NCI-H1048 (cell line): Measurements from ENCODE around the gene BIRC6.
"Not testable (repeated sequence)": the region's sequence is repeated elsewhere in the genome, so short reads cannot be mapped to it uniquely, and the experiment has no call there.

Experiments used
- DNase-seq: peaks from one replicate; lab custom pipeline; 2025; lab: John Stamatoyannopoulos, UW

The BIRC6 gene

GRCh38 chr2:32504877-32505478, 148.2 kb downstream of the BIRC6 start:
- no peak for DNase-seq

- no peak for DNase-seq
Measured at GRCh38 chr2:32506446-32506845, 149.6 kb downstream of the BIRC6 start.

DNA sequence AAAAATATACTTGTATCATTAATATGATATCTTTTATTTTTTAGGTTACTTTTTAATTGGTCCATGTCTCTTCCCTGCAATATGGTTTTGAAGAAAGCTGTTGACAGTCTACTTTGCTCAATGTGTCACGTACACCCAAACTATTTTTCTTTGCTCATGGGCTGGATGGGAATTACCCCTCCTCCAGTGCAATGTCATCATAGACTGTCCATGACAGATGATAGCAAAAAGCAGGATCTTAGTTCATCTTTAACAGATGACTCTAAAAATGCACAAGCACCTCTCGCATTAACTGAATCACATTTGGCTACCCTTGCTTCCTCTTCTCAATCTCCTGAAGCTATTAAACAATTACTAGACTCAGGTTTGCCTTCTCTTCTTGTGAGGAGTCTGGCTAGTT, 158.1 kb downstream of the BIRC6 start:
- DNase-seq, result no peak

- DNase-seq, result no peak
Measured at GRCh38 chr2:32516567-32516966, 159.7 kb downstream of the BIRC6 start.

DNA sequence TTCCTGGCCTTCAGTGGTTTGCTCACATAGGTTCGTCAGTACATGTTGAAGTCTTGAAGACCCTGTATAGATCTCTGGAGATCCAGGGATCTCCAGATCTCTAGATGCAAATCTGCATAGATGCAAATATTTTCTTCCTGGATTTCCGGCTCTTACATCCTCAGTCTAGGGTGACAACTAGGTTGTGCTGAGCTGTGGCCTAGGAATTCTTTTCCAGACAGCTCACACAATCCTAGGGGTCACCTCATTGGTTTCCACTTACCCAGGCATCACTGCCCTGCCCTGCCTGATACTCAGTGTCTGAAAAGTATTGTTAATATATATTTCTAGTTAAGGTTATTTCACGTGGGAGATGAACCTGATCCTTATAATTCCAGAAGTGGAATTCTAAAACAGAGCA, 165.9 kb downstream of the BIRC6 start:
- no peak for DNase-seq

DNA sequence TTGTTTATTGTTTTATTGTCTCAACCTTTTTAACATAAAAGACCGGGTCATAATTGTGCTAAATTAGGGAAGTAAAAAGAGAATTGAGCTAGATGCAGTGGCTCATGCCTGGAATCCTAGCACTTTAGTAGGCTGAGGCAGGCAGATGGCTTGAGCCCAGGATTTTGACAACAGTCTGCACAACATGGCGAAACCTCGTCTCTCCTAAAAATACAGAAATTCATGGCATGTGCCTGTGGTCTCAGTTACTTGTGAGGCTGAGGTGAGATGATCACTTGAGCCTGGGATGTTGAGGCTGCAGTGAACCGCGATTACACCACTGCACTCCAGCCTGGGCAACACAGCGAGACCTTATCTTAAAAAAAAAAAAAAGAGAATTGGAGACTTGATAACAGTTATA, 166.9 kb downstream of the BIRC6 start:
- no peak for DNase-seq

DNA sequence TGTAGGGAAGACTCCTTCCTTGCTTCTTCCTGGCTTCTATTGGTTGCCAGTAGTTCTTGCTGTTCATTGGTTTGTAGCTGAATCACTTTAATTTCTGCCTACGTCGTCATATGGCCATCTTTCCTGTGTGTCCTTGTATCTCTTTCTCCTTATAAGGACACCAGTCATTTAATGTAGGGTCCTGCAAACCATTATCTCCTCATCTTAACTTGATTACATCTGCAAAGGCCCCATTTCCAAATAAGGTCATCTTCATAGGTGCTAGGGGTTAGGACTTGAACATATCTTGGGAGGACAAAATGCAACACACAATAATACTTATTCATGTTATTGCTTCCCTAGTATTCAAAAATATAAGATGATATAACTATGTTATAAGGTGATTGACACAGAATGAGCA, 175.5 kb downstream of the BIRC6 start:
- no peak for DNase-seq

GRCh38 chr2:32532961-32533360, 176.1 kb downstream of the BIRC6 start:
- no peak for DNase-seq

DNA sequence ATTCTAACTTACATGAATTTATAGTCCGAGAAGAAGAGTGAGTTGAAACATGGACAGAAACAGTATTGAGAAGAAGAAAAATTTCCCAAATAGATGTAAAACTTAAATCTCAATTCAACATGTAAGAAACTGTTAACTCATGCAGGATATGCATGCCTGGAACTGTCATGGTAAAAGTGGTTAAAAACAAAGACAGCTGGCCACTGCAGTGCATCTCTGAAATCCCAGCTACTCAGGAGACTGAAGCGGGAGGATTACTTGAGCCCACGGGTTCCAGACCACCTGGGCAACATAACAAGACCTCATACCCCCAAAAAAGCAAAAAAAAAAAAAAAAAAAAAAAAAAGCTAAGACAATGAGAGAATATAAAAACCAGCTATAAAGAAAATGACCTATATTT, 178.0 kb downstream of the BIRC6 start:
- no peak for DNase-seq

GRCh38 chr2:32538735-32539134, 181.9 kb downstream of the BIRC6 start:
- DNase-seq, result no peak

GRCh38 chr2:32552483-32552882, 195.7 kb downstream of the BIRC6 start:
- DNase-seq, result not testable (repeated sequence)

DNA sequence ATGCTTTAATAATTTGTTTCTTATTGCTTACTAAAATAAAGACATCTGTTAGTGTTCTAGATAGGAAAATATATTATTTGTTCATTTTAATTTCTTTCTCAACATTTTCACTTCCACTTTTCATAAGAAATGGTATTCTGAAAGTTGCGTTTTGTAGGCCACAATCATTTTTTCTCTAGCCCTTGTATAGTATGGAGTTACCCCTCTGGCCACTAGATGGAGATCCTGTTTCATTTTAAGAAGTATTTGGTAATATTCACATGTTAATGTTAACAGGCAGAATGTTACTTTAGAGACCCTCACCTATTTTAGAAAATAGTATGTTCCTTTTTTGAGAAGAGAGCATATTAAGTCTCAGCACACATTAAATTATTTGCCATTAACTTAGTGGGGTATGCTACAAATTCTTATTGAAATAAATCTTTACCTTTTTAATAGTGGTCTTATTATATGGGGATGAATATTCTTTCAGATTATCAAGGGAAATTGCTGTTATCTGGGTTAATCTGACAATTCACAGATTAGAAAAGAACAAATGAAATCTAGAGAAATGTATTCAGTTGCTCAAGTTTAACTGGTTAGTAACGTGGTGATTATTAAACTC, 197.1 kb downstream of the BIRC6 start:
- DNase-seq, result no peak

DNA sequence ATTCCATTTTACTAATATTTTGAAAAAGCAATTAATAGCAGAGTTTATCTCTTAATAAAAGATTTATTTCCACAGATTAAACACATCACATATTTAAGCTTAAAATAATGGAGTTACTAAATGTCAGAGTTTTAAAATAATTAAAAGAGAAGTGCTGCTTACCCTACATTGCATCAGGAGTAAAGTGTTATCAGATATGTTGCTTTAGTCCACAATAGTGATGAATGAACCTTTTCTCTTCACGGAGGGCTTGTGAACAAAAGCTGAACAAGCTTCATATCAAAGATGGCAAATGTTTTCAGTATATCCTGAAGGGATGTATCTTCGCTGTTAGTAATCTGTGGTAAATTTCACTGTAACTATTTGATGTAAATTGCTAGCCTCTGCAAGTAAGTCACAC, 201.7 kb downstream of the BIRC6 start:
- no peak for DNase-seq

- DNase-seq, result no peak
Measured at GRCh38 chr2:32559136-32559535, 202.3 kb downstream of the BIRC6 start.

DNA sequence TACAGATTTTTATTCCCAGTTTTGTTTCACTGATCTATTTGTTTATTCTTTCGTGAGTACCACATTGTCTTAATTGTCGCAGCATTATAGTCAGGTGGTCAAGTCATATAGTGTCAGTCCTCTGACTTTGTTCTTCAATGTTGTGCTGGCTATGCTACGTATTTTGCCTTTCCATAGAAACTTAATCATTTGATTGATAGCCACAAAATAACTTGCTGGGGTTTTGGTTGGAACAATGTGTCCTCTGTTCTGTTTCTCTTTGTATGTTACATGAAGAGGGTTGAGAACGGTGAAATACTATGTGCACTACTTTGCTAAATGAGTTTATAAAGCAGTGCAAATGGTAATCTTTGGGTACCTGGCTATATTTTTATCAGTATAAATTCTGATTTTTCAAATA, 206.1 kb downstream of the BIRC6 start:
- DNase-seq, result no peak

DNA sequence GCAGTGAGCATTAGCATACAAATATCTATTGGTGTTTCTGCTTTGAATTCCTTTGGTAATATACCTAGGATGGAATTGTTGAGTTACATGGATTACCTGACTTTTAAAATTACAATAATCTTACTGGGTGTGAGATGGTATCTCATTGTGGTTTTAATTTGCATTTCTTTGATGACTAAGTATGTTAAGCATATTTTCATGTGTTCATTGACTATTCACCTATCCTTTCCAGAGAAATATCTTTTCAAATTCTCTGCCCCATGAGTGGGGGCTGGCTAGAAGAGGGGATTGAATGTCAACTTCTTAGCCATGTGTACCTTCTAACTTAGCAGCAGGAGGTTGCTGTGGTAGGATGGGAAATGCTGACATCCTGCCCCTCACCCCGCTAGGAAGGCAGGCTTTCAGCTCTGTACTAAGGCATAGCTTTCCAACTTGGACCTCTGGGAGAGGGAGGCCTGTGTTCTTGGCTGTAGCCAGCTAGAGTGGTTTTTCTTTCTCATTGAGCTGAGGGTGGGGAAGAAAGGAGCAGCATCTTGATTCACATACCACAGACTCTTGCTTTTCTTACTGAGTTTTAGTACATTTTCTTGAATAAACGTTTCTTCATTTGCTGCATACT, 207.7 kb downstream of the BIRC6 start:
- DNase-seq, result no peak

- DNase-seq, result no peak
Measured at GRCh38 chr2:32565902-32566301, 209.1 kb downstream of the BIRC6 start.

DNA sequence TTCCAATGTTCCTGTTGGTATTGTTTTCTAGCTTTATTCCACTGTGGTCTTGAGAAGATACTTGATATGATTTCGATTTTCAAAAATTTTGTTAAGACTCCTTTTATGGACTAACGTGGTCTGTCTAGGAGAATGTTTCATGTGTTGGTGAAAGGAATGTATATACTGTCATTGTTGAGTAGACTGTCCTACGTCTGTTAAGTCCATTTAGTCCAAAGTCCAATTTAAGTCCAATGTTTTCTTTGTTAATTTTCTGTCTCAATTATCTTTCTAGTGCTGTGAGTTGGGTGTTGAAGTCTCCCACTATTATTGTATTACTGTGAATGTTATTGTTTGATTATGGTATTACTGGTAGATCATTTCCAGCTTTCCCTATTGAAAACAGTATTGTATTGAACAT, 215.2 kb downstream of the BIRC6 start:
- no peak for DNase-seq

- DNase-seq, result no peak
Measured at GRCh38 chr2:32572737-32573136, 215.9 kb downstream of the BIRC6 start.

GRCh38 chr2:32591669-32592463, 235.0 kb downstream of the BIRC6 start:
- DNase-seq, result no peak

GRCh38 chr2:32594573-32594972, 237.8 kb downstream of the BIRC6 start:
- no peak for DNase-seq

- no peak for DNase-seq
Measured at GRCh38 chr2:32611366-32611765, 254.5 kb downstream of the BIRC6 start.

- DNase-seq, result no peak
Measured at GRCh38 chr2:32611771-32612170, 254.9 kb downstream of the BIRC6 start.
